HepG2 (cell line): Measurements from ENCODE around the gene ARHGEF40. TPM values are rescaled to one million over a fixed set of nuclear protein-coding genes. Genes with fewer than 3 reads are reported as not detected.

Experiments
- ATAC-seq: fragments of 200-7000 bp; cut with Tn5 transposase; 3 replicates; pipeline ENCODE4 v1.9.1; 2020; ENCODE audit warnings: mild to moderate bottlenecking, moderate library complexity
- BruUV-seq: library from RNA; stranded (reverse); fragments of 400-500 nt; replicated peaks from 2 replicates; lab custom pipeline; 2021; lab: Mats Ljungman, UMichigan
- CTCF ChIA-PET: fragments of 300-600 bp; formaldehyde crosslinking; extraction: SDS; loops from one replicate; lab custom pipeline; 2021; ENCODE audit warnings: low total read pairs, inconsistent platforms, low intra/inter-chr PET ratio; lab: Yijun Ruan, JAX
- POLR2A ChIA-PET: fragments of 350-600 bp; sonication (Branson Sonifier 250); formaldehyde crosslinking; loops from one replicate; lab custom pipeline; 2020; ENCODE audit warnings: antibody characterized with exemption, inconsistent platforms; lab: Yijun Ruan, JAX
- DNase-seq: peaks from one replicate; pipeline ENCODE4 v3.0.0-alpha.2; 2015; ENCODE audit warnings: low spot score
- FAIRE-seq: peaks from 3 replicates; lab custom pipeline; 2011; peaks lifted over from hg19 to GRCh38; lab: Jason Lieb, UNC
- H2AFZ ChIP-seq: one replicate; pipeline ENCODE4 v1.6.1; 2011; ENCODE audit warnings: low read length, inconsistent platforms
- H3K27ac ChIP-seq: fragments of 300-600 bp; 3 replicates; pipeline ENCODE4 v1.8.0; 2011; ENCODE audit warnings: mixed run types, mild to moderate bottlenecking, mixed read lengths, low read length, inconsistent platforms; ENCODE audit not compliant: insufficient read depth; ENCODE audit errors: extremely low read length
- H3K27me3 ChIP-seq, 2 experiments: fragments of 200-600 bp in 1 of 2; 2 replicates in 1 of 2; 3 replicates in 1 of 2; pipeline versions ENCODE4 v1.6.0 to v1.8.0; 2011; ENCODE audit warnings: low read length in 2 of 2, mild to moderate bottlenecking in 2 of 2, moderate library complexity in 2 of 2, inconsistent platforms in 1 of 2; ENCODE audit not compliant: insufficient read depth in 2 of 2, control insufficient read depth in 1 of 2
- H3K36me3 ChIP-seq, 2 experiments: fragments of 200-600 bp in 1 of 2; replicated peaks in 1 of 2; 2 replicates in 1 of 2; 3 replicates in 1 of 2; pipeline versions ENCODE4 v1.5.1 to v1.8.0; 2011; ENCODE audit warnings: low read length in 2 of 2, inconsistent platforms in 1 of 2; ENCODE audit not compliant: insufficient read depth in 2 of 2, control insufficient read depth in 1 of 2
- H3K4me1 ChIP-seq: 2 replicates; pipeline ENCODE4 v1.5.1; 2012; ENCODE audit warnings: low read length, inconsistent platforms; ENCODE audit not compliant: insufficient read depth
- H3K4me2 ChIP-seq: 2 replicates; pipeline ENCODE4 v1.6.0; 2011; ENCODE audit warnings: low read depth, low read length, inconsistent platforms
- H3K4me3 ChIP-seq, 3 experiments: fragments of 200-600 bp in 1 of 3; sonication (generic), shearing (Covaris generic) in 1 of 3; replicated peaks in 1 of 3; 2 replicates each; pipeline ENCODE4 v1.5.1; 2011 to 2016; ENCODE audit warnings: low read length in 3 of 3, inconsistent platforms in 2 of 3, low read depth in 2 of 3, mild to moderate bottlenecking in 2 of 3, control low read depth in 1 of 3, mixed read lengths in 1 of 3; ENCODE audit not compliant: insufficient read depth in 1 of 3
- H3K79me2 ChIP-seq: one replicate; pipeline ENCODE4 v1.6.1; 2011; ENCODE audit warnings: low read length, inconsistent platforms; ENCODE audit not compliant: insufficient read depth
- H3K9ac ChIP-seq: 2 replicates; pipeline ENCODE4 v1.6.0; 2011; ENCODE audit warnings: mild to moderate bottlenecking, low read depth, low read length, inconsistent platforms; ENCODE audit not compliant: insufficient read depth
- H3K9me3 ChIP-seq: 2 replicates; pipeline ENCODE4 v1.5.1; 2012; ENCODE audit warnings: mild to moderate bottlenecking, low read length
- H4K20me1 ChIP-seq: 2 replicates; pipeline ENCODE4 v1.6.0; 2011; ENCODE audit warnings: inconsistent platforms, mild to moderate bottlenecking, low read length, moderate library complexity; ENCODE audit not compliant: insufficient read depth
- ASH2L ChIP-seq: fragments of 300-600, 200-600 bp; sonication (generic); IDR thresholded peaks from 2 replicates; pipeline ENCODE4 v1.7.0; 2017; ENCODE audit warnings: low read depth, mild to moderate bottlenecking, moderate library complexity, mixed read lengths, low read length; ENCODE audit not compliant: insufficient read length
- KLF11 ChIP-seq: IDR thresholded peaks from 2 replicates; pipeline ENCODE4 v1.6.1; 2016; ENCODE audit warnings: missing compliant biosample characterization
- KLF16 ChIP-seq, 2 experiments: sonication (generic) in 1 of 2; formaldehyde crosslinking in 1 of 2; IDR thresholded peaks; 2 replicates each; pipeline versions ENCODE4 v1.6.1 to v1.8.0; 2016 to 2023; ENCODE audit warnings: missing genetic modification reagents in 2 of 2, missing compliant biosample characterization in 1 of 2
- PHF8 ChIP-seq: sonication (generic); formaldehyde crosslinking; IDR thresholded peaks from 2 replicates; pipeline ENCODE4 v1.5.0; 2020; ENCODE audit warnings: missing genetic modification reagents
- PRMT3 ChIP-seq: sonication (generic); formaldehyde crosslinking; IDR thresholded peaks from 2 replicates; pipeline ENCODE4 v1.8.1; 2022; ENCODE audit warnings: low read depth, mild to moderate bottlenecking, moderate library complexity, missing genetic modification reagents, borderline replicate concordance
- SMAD3 ChIP-seq: sonication (generic); formaldehyde crosslinking; IDR thresholded peaks from 2 replicates; pipeline ENCODE4 v1.4.0; 2020; ENCODE audit warnings: missing genetic modification reagents
- SNAI1 ChIP-seq: sonication (generic); formaldehyde crosslinking; IDR thresholded peaks from 2 replicates; pipeline ENCODE4 v1.5.0; 2020; ENCODE audit warnings: mild to moderate bottlenecking, missing genetic modification reagents, borderline replicate concordance
- SNRNP70 ChIP-seq: fragments of 200-400 bp; formaldehyde crosslinking; IDR thresholded peaks from 2 replicates; pipeline ENCODE4 v1.6.1; 2017; ENCODE audit warnings: mild to moderate bottlenecking, low read depth, low read length, moderate library complexity
- ZFYVE20 ChIP-seq: sonication (generic); formaldehyde crosslinking; IDR thresholded peaks from 2 replicates; pipeline ENCODE4 v1.8.0; 2023; ENCODE audit warnings: low read depth, mild to moderate bottlenecking, moderate library complexity, missing genetic modification reagents, borderline replicate concordance
- ZNF124 ChIP-seq: sonication (generic); formaldehyde crosslinking; IDR thresholded peaks from 2 replicates; pipeline ENCODE4 v1.4.0; 2020; ENCODE audit warnings: missing genetic modification reagents
- ZSCAN25 ChIP-seq: sonication (generic); formaldehyde crosslinking; IDR thresholded peaks from 2 replicates; pipeline ENCODE4 v1.8.0; 2022; ENCODE audit warnings: mild to moderate bottlenecking, missing genetic modification reagents
- WGBS: methylation state at CpG from one replicate; pipeline ENCODE4 v1.1.6; 2017; ENCODE audit warnings: low lambda C conversion rate; 5-methylcytosine and 5-hydroxymethylcytosine counted together
- in situ Hi-C: cut with HindIII; loops from 2 replicates; pipeline ENCODE4 v1.10.0; 2017; ENCODE audit warnings: low pct_unique_long_range_greater_than_20kb; ENCODE audit not compliant: extremely low pct_ligation_motif_present
- intact Hi-C: fragments of 100-400 bp; cut with micrococcal nuclease; formaldehyde crosslinking; loops from one replicate; pipeline ENCODE4 v1.10.0; 2022; ENCODE audit not compliant: unreplicated experiment
- polyA plus RNA-seq, 8 experiments: library from polyadenylated mRNA; depleted of rRNA in 3 of 8; stranded (reverse) in 7 of 8; unstranded in 1 of 8; fragments of >200 nt; fragmentation: Illumina TruSeq in 4 of 8; extraction: Trizol in 4 of 8; gene quantifications; 2 replicates each; pipeline versions ENCODE4 v1.2.1 to v1.2.3, GENCODE V29; 2011 to 2016; ENCODE audit warnings: low read depth in 4 of 8, missing spikeins in 1 of 8, mixed read lengths in 1 of 8; ENCODE audit not compliant: insufficient read depth in 1 of 8
- total RNA-seq, 5 experiments: library from RNA; depleted of rRNA; stranded (reverse); fragments of >200 nt; fragmentation: Illumina TruSeq; extraction: Trizol; gene quantifications; 2 replicates each; pipeline ENCODE4 v1.2.3, GENCODE V29; 2016; ENCODE audit warnings: low read depth in 1 of 5
- TF ChIP-seq, protein P1 (sequence below): sonication (generic); formaldehyde crosslinking; IDR thresholded peaks from 2 replicates; pipeline ENCODE4 v1.4.0; 2020; ENCODE audit warnings: missing genetic modification reagents
- TF ChIP-seq, protein P2 (sequence below): sonication (generic); formaldehyde crosslinking; conservative IDR thresholded peaks from 2 replicates; pipeline ENCODE4 v1.4.0; 2020; ENCODE audit warnings: missing genetic modification reagents
- TF ChIP-seq, protein P3 (sequence below): conservative IDR thresholded peaks from 2 replicates; pipeline ENCODE4 v1.6.1; 2018; ENCODE audit warnings: missing genetic modification reagents

ARHGEF40 gene
- total and polyA plus RNA-seq, 2 of the 13 experiments (the other 11 are each of a cell fraction or from before 2014, with no cell fraction given) = 28.1 to 78.1 TPM

DNA sequence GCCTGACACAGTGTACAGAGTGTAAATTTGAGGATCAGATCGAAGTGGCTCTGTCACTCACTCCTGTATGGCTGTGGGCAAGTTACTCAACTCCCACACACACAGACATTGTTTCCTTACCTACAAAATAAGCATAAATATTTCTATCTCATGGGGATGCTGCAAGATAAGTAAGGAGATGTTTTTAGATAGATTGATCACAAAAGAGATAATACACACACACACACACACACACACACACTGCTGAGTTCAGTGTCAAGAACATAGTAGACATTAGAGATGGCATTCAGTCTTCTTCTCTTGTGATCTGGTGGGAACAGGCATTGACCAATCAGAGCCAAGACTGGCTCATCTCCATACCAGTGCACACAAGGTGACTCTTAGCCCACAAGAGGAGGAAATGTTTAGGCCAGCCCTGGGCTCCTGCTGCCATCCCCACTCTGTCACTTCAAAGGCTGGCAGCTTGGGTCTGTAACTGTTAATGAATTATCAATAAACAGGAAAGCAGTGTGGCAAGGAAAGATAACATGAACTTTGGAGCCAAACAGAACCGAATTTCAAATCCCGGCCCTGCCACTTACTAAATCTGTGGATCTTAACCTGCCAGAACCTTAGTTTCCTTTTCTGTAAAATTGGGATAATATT, 15.9 kb upstream of the ARHGEF40 start (continued):
- TF ChIP-seq SNRNP70 (no peak), ZSCAN25 (CRISPR knock-in tag) (peak; percentile 67; the same call in 1 of the 2 replicates)
- TF ChIP-seq, protein P1, sequence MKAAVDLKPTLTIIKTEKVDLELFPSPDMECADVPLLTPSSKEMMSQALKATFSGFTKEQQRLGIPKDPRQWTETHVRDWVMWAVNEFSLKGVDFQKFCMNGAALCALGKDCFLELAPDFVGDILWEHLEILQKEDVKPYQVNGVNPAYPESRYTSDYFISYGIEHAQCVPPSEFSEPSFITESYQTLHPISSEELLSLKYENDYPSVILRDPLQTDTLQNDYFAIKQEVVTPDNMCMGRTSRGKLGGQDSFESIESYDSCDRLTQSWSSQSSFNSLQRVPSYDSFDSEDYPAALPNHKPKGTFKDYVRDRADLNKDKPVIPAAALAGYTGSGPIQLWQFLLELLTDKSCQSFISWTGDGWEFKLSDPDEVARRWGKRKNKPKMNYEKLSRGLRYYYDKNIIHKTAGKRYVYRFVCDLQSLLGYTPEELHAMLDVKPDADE (CRISPR knock-in tag) = no peak
- TF ChIP-seq, protein P2, sequence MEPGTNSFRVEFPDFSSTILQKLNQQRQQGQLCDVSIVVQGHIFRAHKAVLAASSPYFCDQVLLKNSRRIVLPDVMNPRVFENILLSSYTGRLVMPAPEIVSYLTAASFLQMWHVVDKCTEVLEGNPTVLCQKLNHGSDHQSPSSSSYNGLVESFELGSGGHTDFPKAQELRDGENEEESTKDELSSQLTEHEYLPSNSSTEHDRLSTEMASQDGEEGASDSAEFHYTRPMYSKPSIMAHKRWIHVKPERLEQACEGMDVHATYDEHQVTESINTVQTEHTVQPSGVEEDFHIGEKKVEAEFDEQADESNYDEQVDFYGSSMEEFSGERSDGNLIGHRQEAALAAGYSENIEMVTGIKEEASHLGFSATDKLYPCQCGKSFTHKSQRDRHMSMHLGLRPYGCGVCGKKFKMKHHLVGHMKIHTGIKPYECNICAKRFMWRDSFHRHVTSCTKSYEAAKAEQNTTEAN = peak; percentile 77

DNA sequence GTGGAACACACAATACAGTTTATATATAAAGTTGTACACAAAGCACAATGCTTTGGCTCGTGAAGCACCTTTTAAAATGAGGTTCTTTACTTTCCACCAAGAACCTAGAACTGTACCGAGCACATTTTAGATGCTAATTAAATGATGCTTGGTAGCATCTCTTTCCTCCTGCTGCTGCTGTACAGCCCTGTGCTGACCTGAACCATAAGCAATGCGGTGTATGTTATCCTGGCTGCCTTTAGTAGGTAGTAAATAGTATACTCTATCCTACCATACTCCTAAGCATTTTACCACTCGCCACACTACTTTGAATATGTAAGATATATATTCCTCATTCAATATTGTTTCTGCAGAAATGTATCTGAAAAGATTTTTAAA, 15.3 kb upstream of the ARHGEF40 start:
- intact Hi-C loops = loop anchor here (1.0 to 5.0 kb wide), 6 partner anchors 8 to 372 kb away; partner anchors contain the start of genes NDRG2 and RNASE4
- Histone ChIP-seq H2AFZ (no peak overlapping the region), H3K9ac (peak overlapping the region; percentile 66), H3K4me2 (peak overlapping the region; percentile 71), H4K20me1 (no peaks in the 10 kb centered on the region), H3K27ac (peak overlapping the region; percentile 92), H3K36me3 (no peaks in the 10 kb centered on the region), H3K4me1 (peaks cover 98% of the 10 kb centered on the region), H3K9me3 (no peaks in the 10 kb centered on the region), H3K4me3 (peak overlapping the region; percentile 13 to 40 (median 14); a peak in 3 of 6 replicates), H3K79me2 (no peaks in the 10 kb centered on the region), H3K27me3 (no peaks in the 10 kb centered on the region)
- no TSS peak for BruUV-seq
- FAIRE-seq (no peak), DNase-seq (no peak), ATAC-seq (peak; percentile 34)
- ChIA-PET POLR2A (interaction anchor here (1.2 to 2.1 kb wide), 13 partner anchors 8 to 367 kb away, joined by 3 to 46 read pairs (median 10); partner anchors contain the start of genes ARHGEF40 and NDRG2), CTCF (interaction anchor here (1.3 to 3.2 kb wide), 5 partner anchors 13 to 40 kb away, joined by 3 to 12 read pairs (median 5); no protein-coding TSS in a partner anchor)
- in situ Hi-C loops = no loop called here
- 3% methylated on average over 4 of the region's 4 CpGs for WGBS
- TF ChIP-seq PHF8 (CRISPR knock-in tag) (no peak), KLF16 (CRISPR knock-in tag; IDR thresholded peaks at IDR 0.05) (0 out of 4 replicates have a peak, but pooled peaks of 1 of the 2 experiments have one; percentile 5), ZNF124 (CRISPR knock-in tag) (0 out of 2 replicates have a peak, but pooled peaks have one; percentile 4), ASH2L (peak; percentile 50), SMAD3 (CRISPR knock-in tag) (peak; percentile 2; the same call in 1 of the 2 replicates), ZFYVE20 (no peak), KLF11 (CRISPR knock-in tag) (no peak), SNAI1 (CRISPR knock-in tag) (no peak), PRMT3 (CRISPR knock-in tag) (no peak)
- TF ChIP-seq, protein P3, sequence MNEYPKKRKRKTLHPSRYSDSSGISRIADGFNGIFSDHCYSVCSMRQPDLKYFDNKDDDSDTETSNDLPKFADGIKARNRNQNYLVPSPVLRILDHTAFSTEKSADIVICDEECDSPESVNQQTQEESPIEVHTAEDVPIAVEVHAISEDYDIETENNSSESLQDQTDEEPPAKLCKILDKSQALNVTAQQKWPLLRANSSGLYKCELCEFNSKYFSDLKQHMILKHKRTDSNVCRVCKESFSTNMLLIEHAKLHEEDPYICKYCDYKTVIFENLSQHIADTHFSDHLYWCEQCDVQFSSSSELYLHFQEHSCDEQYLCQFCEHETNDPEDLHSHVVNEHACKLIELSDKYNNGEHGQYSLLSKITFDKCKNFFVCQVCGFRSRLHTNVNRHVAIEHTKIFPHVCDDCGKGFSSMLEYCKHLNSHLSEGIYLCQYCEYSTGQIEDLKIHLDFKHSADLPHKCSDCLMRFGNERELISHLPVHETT = no peak
